HepG2 (cell line): Measurements from ENCODE around the gene MLLT11. TPM values are rescaled to one million over a fixed set of nuclear protein-coding genes. Genes with fewer than 3 reads are reported as not detected.

Source experiments
- AGO1 ChIP-seq: fragments of 200-400 bp; formaldehyde crosslinking; IDR thresholded peaks from 2 replicates; pipeline ENCODE4 v1.6.1; 2017; ENCODE audit warnings: mild to moderate bottlenecking, low read depth, low read length, moderate library complexity; ENCODE audit not compliant: poor library complexity, severe bottlenecking
- DMAP1 ChIP-seq: IDR thresholded peaks from 2 replicates; pipeline ENCODE4 v1.6.1; 2016
- HDAC6 ChIP-seq: fragments of 200-600 bp; sonication (generic); IDR thresholded peaks from 2 replicates; pipeline ENCODE4 v1.7.0; 2017; ENCODE audit warnings: mild to moderate bottlenecking, antibody characterized with exemption, low read length, low read depth
- KDM2A ChIP-seq: sonication (generic); formaldehyde crosslinking; IDR thresholded peaks from 2 replicates; pipeline ENCODE4 v1.4.0; 2020; ENCODE audit warnings: low read depth, missing genetic modification reagents, borderline replicate concordance
- PRMT3 ChIP-seq: sonication (generic); formaldehyde crosslinking; IDR thresholded peaks from 2 replicates; pipeline ENCODE4 v1.8.1; 2022; ENCODE audit warnings: low read depth, mild to moderate bottlenecking, moderate library complexity, missing genetic modification reagents, borderline replicate concordance
- U2AF2 ChIP-seq: fragments of 200-400 bp; formaldehyde crosslinking; IDR thresholded peaks from 2 replicates; pipeline ENCODE4 v1.6.1; 2017; ENCODE audit warnings: low read depth, mild to moderate bottlenecking, low read length
- ZNF430 ChIP-seq: sonication (generic); formaldehyde crosslinking; IDR thresholded peaks from 2 replicates; pipeline ENCODE4 v1.9.0; 2021; ENCODE audit warnings: mild to moderate bottlenecking, missing genetic modification reagents
- ZNF7 ChIP-seq: IDR thresholded peaks from 2 replicates; pipeline ENCODE4 v1.6.1; 2016; ENCODE audit warnings: missing biosample characterization, missing genetic modification reagents
- ZNF839 ChIP-seq: sonication (generic); formaldehyde crosslinking; IDR thresholded peaks from 2 replicates; pipeline ENCODE4 v1.4.0; 2020; ENCODE audit warnings: missing genetic modification reagents, mild to moderate bottlenecking, borderline replicate concordance
- polyA plus RNA-seq, 8 experiments: library from polyadenylated mRNA; depleted of rRNA in 3 of 8; stranded (reverse) in 7 of 8; unstranded in 1 of 8; fragments of >200 nt; fragmentation: Illumina TruSeq in 4 of 8; extraction: Trizol in 4 of 8; gene quantifications; 2 replicates each; pipeline versions ENCODE4 v1.2.1 to v1.2.3, GENCODE V29; 2011 to 2016; ENCODE audit warnings: low read depth in 4 of 8, missing spikeins in 1 of 8, mixed read lengths in 1 of 8; ENCODE audit not compliant: insufficient read depth in 1 of 8
- total RNA-seq, 5 experiments: library from RNA; depleted of rRNA; stranded (reverse); fragments of >200 nt; fragmentation: Illumina TruSeq; extraction: Trizol; gene quantifications; 2 replicates each; pipeline ENCODE4 v1.2.3, GENCODE V29; 2016; ENCODE audit warnings: low read depth in 1 of 5
- TF ChIP-seq, protein P1 (sequence below): sonication (generic); formaldehyde crosslinking; IDR thresholded peaks from 2 replicates; pipeline ENCODE4 v1.4.0; 2020; ENCODE audit warnings: missing genetic modification reagents
- TF ChIP-seq, protein P2 (sequence below): IDR thresholded peaks from 2 replicates; pipeline ENCODE4 v1.6.1; 2012; ENCODE audit warnings: low read depth, low read length, improper control_type of control experiment
- TF ChIP-seq, protein P3 (sequence below), 2 experiments: IDR thresholded peaks; 2 replicates each; pipeline ENCODE4 v1.6.1; 2011 to 2012; ENCODE audit warnings: low read length in 2 of 2, borderline replicate concordance in 1 of 2, low read depth in 1 of 2, mild to moderate bottlenecking in 1 of 2, moderate library complexity in 1 of 2
- TF ChIP-seq, protein P4 (sequence below): sonication (generic); formaldehyde crosslinking; IDR thresholded peaks from 2 replicates; pipeline ENCODE4 v1.9.0; 2021; ENCODE audit warnings: missing genetic modification reagents, borderline replicate concordance

MLLT11 gene
- total and polyA plus RNA-seq, 2 of the 13 experiments (the other 11 are each of a cell fraction or from before 2014, with no cell fraction given): 0.21 to 0.22 TPM

DNA sequence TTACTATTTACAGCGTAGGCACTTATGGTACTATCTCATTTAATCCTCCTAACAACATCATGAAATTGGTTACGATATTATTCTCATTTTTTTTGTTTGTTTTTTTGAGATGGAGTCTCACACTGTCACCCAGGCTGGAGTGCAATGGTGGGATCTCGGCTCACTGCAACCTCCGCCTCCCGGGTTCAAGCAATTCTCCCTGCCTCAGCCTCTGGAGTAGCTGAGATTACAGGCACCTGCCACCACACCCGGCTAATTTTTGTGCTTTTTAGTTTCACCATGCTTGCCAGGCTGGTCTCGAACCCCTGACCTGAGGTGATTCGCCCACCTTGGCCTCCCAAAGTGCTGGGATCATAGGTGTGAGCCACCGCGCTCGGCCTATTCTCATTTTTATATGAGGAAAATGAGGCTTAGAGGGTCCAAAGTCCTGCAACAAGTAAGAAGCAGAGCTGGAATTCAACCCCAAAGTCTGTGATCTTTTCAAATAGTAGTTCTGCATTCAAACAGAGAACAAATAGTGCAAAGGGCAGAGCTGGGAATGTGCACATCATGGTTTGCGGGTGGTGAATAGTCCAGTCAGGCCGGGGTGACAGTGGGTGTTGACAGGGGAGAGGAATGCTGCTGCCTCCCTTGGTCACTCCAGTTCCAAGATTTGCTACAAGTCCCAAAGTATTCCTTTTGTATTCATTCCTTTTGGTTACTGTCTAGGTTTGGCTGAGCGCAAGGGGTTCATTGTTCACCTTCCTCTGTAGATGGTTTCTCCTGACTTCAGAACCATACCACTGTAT, 47.3 kb upstream of the MLLT11 start (continued):
- TF ChIP-seq AGO1 (no peak), KDM2A (no peak), ZNF839 (CRISPR knock-in tag) (no peak), U2AF2 (no peak), ZNF430 (CRISPR knock-in tag) (0 out of 2 replicates have a peak, but pooled peaks have one; percentile 67), ZNF7 (no peak), PRMT3 (CRISPR knock-in tag) (no peak), DMAP1 (0 out of 2 replicates have a peak, but pooled peaks have one; percentile 63), HDAC6 (no peak)
- TF ChIP-seq, protein P1, sequence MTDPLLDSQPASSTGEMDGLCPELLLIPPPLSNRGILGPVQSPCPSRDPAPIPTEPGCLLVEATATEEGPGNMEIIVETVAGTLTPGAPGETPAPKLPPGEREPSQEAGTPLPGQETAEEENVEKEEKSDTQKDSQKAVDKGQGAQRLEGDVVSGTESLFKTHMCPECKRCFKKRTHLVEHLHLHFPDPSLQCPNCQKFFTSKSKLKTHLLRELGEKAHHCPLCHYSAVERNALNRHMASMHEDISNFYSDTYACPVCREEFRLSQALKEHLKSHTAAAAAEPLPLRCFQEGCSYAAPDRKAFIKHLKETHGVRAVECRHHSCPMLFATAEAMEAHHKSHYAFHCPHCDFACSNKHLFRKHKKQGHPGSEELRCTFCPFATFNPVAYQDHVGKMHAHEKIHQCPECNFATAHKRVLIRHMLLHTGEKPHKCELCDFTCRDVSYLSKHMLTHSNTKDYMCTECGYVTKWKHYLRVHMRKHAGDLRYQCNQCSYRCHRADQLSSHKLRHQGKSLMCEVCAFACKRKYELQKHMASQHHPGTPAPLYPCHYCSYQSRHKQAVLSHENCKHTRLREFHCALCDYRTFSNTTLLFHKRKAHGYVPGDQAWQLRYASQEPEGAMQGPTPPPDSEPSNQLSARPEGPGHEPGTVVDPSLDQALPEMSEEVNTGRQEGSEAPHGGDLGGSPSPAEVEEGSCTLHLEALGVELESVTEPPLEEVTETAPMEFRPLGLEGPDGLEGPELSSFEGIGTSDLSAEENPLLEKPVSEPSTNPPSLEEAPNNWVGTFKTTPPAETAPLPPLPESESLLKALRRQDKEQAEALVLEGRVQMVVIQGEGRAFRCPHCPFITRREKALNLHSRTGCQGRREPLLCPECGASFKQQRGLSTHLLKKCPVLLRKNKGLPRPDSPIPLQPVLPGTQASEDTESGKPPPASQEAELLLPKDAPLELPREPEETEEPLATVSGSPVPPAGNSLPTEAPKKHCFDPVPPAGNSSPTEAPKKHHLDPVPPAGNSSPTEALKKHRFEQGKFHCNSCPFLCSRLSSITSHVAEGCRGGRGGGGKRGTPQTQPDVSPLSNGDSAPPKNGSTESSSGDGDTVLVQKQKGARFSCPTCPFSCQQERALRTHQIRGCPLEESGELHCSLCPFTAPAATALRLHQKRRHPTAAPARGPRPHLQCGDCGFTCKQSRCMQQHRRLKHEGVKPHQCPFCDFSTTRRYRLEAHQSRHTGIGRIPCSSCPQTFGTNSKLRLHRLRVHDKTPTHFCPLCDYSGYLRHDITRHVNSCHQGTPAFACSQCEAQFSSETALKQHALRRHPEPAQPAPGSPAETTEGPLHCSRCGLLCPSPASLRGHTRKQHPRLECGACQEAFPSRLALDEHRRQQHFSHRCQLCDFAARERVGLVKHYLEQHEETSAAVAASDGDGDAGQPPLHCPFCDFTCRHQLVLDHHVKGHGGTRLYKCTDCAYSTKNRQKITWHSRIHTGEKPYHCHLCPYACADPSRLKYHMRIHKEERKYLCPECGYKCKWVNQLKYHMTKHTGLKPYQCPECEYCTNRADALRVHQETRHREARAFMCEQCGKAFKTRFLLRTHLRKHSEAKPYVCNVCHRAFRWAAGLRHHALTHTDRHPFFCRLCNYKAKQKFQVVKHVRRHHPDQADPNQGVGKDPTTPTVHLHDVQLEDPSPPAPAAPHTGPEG: no peak
- TF ChIP-seq, protein P2, sequence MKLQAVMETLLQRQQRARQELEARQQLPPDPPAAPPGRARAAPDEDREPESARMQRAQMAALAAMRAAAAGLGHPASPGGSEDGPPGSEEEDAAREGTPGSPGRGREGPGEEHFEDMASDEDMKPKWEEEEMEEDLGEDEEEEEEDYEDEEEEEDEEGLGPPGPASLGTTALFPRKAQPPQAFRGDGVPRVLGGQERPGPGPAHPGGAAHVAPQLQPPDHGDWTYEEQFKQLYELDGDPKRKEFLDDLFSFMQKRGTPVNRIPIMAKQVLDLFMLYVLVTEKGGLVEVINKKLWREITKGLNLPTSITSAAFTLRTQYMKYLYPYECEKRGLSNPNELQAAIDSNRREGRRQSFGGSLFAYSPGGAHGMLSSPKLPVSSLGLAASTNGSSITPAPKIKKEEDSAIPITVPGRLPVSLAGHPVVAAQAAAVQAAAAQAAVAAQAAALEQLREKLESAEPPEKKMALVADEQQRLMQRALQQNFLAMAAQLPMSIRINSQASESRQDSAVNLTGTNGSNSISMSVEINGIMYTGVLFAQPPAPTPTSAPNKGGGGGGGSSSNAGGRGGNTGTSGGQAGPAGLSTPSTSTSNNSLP: peak; percentile 90
- TF ChIP-seq, protein P3, sequence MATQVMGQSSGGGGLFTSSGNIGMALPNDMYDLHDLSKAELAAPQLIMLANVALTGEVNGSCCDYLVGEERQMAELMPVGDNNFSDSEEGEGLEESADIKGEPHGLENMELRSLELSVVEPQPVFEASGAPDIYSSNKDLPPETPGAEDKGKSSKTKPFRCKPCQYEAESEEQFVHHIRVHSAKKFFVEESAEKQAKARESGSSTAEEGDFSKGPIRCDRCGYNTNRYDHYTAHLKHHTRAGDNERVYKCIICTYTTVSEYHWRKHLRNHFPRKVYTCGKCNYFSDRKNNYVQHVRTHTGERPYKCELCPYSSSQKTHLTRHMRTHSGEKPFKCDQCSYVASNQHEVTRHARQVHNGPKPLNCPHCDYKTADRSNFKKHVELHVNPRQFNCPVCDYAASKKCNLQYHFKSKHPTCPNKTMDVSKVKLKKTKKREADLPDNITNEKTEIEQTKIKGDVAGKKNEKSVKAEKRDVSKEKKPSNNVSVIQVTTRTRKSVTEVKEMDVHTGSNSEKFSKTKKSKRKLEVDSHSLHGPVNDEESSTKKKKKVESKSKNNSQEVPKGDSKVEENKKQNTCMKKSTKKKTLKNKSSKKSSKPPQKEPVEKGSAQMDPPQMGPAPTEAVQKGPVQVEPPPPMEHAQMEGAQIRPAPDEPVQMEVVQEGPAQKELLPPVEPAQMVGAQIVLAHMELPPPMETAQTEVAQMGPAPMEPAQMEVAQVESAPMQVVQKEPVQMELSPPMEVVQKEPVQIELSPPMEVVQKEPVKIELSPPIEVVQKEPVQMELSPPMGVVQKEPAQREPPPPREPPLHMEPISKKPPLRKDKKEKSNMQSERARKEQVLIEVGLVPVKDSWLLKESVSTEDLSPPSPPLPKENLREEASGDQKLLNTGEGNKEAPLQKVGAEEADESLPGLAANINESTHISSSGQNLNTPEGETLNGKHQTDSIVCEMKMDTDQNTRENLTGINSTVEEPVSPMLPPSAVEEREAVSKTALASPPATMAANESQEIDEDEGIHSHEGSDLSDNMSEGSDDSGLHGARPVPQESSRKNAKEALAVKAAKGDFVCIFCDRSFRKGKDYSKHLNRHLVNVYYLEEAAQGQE (IDR thresholded peaks at IDR 0.05; ENCODE audit: borderline replicate concordance in 1 of 2, low read depth in 1 of 2, low read length in 2 of 2): no peak
- TF ChIP-seq, protein P4, sequence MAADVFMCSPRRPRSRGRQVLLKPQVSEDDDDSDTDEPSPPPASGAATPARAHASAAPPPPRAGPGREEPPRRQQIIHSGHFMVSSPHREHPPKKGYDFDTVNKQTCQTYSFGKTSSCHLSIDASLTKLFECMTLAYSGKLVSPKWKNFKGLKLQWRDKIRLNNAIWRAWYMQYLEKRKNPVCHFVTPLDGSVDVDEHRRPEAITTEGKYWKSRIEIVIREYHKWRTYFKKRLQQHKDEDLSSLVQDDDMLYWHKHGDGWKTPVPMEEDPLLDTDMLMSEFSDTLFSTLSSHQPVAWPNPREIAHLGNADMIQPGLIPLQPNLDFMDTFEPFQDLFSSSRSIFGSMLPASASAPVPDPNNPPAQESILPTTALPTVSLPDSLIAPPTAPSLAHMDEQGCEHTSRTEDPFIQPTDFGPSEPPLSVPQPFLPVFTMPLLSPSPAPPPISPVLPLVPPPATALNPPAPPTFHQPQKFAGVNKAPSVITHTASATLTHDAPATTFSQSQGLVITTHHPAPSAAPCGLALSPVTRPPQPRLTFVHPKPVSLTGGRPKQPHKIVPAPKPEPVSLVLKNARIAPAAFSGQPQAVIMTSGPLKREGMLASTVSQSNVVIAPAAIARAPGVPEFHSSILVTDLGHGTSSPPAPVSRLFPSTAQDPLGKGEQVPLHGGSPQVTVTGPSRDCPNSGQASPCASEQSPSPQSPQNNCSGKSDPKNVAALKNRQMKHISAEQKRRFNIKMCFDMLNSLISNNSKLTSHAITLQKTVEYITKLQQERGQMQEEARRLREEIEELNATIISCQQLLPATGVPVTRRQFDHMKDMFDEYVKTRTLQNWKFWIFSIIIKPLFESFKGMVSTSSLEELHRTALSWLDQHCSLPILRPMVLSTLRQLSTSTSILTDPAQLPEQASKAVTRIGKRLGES: no peak
